HG03135 (cell line): ENCODE data around the gene HNRNPA1.
"Not testable (repeated sequence)": the region's sequence is repeated elsewhere in the genome, so short reads cannot be mapped to it uniquely, and the experiment has no call there.

ENCODE experiments used
- ATAC-seq: cut with Tn5 transposase; IDR thresholded peaks from one replicate; pipeline ENCODE4 v1.9.1; 2021; ENCODE audit warnings: mild to moderate bottlenecking, moderate library complexity; ENCODE audit not compliant: unreplicated experiment

Gene HNRNPA1

GRCh38 chr12:54280468-54281260, at the start of gene HNRNPA1:
HNRNPA1 (plus strand) TSS chr12:54280726; CDS start chr12:54280808, 82 bp downstream.
- peak; percentile 84 for ATAC-seq

GRCh38 chr12:54231269-54231668, 49.3 kb upstream of the HNRNPA1 start:
- not testable (repeated sequence) for ATAC-seq

- no peak for ATAC-seq
These were observed 47.7 kb upstream of the HNRNPA1 start for GRCh38 chr12:54232790-54233189.

GRCh38 chr12:54238531-54238930, 42.0 kb upstream of the HNRNPA1 start:
- ATAC-seq, result no peak

- no peak for ATAC-seq
These were observed 40.9 kb upstream of the HNRNPA1 start for GRCh38 chr12:54239620-54240019.

- ATAC-seq, result no peak
These were observed 40.4 kb upstream of the HNRNPA1 start for GRCh38 chr12:54240129-54240528.

GRCh38 chr12:54240971-54241588, 39.4 kb upstream of the HNRNPA1 start:
- ATAC-seq, result no peak

- ATAC-seq, result no peak
These were observed 34.4 kb upstream of the HNRNPA1 start for GRCh38 chr12:54246011-54246641.

GRCh38 chr12:54249489-54249888, 31.0 kb upstream of the HNRNPA1 start:
- no peak for ATAC-seq

GRCh38 chr12:54251667-54252284, 28.8 kb upstream of the HNRNPA1 start:
- ATAC-seq, result no peak

- ATAC-seq, result no peak
These were observed 27.3 kb upstream of the HNRNPA1 start for GRCh38 chr12:54253240-54253639.

GRCh38 chr12:54257332-54257731, 23.2 kb upstream of the HNRNPA1 start:
- no peak for ATAC-seq

- no peak for ATAC-seq
These were observed 22.3 kb upstream of the HNRNPA1 start for GRCh38 chr12:54258201-54258681.

GRCh38 chr12:54259194-54260011, 21.1 kb upstream of the HNRNPA1 start:
- peak; percentile 82 for ATAC-seq

GRCh38 chr12:54261815-54262402, 18.6 kb upstream of the HNRNPA1 start:
- no peak for ATAC-seq

GRCh38 chr12:54262403-54262925, 18.1 kb upstream of the HNRNPA1 start:
- ATAC-seq, result no peak

- no peak for ATAC-seq
These were observed 15.1 kb upstream of the HNRNPA1 start for GRCh38 chr12:54265364-54265812.

GRCh38 chr12:54266852-54267251, 13.7 kb upstream of the HNRNPA1 start:
- no peak for ATAC-seq

- no peak for ATAC-seq
These were observed 10.2 kb upstream of the HNRNPA1 start for GRCh38 chr12:54270345-54270744.

GRCh38 chr12:54272214-54272613, 8.3 kb upstream of the HNRNPA1 start:
- no peak for ATAC-seq
